A204.1 (cell line): ENCODE results near the gene FGF12.
"Not testable (repeated sequence)": the region's sequence is repeated elsewhere in the genome, so short reads cannot be mapped to it uniquely, and the experiment has no call there.

Experiments used
- FAIRE-seq: peaks from 2 replicates; lab custom pipeline; 2012; peaks lifted over from hg19 to GRCh38; lab: Jason Lieb, UNC

The FGF12 gene

GRCh38 chr3:192727032-192727847 is at the start of gene FGF12:
TSS of gene FGF12 (minus strand) at chr3:192727541.
- FAIRE-seq = no peak

DNA sequence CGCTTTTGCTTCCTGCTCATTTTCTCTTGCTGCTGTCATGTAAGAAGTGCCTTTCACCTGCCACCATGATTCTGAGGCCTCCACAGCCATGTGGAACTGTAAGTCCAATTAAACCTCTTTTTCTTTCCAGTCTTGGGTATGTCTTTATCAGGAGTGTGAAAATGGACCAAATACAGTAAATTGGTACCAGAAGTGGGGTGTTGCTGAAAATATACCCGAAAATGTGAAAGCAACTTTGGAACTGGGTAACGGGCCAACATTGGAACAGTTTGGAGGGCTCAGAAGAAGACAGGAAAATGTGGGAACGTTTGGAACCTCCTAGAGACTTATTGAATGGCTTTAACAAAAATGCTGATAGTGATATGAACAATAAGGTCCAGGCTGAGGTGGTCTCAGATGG is 47.0 kb upstream of the FGF12 start:
- FAIRE-seq = not testable (repeated sequence)

DNA sequence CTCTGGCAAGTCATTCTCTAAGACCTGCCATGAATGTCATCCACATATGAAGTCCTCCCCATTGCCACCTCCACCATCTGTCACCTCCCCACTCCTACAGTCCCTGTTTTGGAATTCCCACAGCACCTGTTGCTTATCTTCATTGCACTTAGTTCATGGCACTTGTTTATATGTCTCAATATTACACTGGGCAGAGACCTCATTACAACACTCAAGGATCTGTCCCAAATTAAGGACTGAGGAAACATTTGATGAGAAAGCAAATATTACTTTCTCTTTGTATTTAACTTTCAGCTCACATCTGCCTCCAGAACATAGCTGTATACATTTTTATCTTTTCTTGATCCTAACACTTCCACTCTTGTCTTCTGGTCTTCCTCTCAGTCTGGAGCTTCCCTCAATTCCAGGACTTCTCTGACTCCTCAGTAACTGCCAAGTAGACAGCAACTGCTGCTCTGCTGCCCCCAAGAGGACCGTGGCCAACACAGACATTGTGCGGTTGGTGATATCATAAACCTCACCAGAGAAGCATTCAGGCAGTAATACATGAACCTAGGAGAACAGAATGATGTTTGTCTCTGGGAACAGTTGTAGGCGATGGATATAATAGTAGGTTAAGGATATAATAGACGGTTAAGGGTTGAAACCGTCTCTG is 45.0 kb upstream of the FGF12 start:
- no peak for FAIRE-seq

DNA sequence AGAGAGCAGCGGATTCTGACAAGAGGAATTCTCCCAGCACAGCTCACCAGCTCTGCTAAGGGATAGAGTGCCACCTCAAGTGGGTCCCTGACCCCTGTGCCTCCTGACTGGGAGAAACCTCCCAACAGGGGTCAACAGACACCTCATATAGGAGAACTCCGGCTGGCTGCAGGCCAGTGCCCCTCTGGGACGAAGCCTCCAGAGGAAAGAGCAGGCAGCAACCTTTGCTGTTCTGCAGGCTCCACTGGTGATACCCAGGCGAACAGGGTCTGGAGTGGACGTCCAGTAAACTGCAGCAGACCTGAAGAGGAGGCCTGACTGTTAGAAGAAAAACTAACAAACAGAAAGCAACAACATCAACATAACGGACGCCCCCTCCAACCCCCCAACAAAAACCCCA is 31.3 kb upstream of the FGF12 start:
- FAIRE-seq = no peak

DNA sequence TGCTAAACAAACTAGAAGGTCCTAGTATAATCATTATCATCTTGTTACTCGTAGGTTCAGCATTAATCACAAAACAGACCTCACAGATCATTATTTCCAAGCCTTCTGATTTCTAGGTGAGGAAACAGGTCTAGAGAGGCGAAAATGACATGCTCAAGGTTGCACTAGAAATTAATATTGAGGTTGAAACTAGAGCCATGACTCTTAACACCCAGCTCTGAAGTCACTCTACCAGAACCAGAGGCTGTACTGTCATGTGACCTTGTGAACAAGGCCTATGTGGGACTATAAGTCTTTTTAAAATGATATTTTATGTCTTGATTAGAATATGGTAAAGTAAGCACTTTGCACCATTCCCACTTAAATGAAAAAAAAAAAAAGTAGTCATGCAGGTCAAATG is 23.8 kb upstream of the FGF12 start:
- no peak for FAIRE-seq

DNA sequence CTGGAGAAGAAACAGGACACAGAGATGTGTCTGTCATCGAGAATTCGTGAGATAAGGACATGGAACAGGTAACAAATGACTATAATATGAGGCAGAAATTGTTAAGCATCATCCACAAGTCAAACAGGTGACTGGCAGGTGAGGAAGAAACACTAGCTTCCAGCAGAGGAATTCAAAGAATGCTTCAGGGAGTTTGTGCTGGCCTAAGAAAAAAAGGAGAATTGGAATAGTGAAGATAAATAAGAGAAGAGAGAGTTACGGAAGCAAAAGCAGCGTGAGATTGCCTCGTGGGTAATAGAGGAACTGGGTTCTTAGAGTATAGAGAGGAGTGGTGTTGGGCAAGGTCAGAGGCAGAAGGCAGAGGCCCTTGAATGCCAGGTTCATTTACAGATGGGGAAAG is 22.9 kb upstream of the FGF12 start:
- FAIRE-seq = no peak

- no peak for FAIRE-seq
These were observed 20.4 kb upstream of the FGF12 start for GRCh38 chr3:192747746-192748145.

- FAIRE-seq = no peak
These were observed 19.8 kb upstream of the FGF12 start for GRCh38 chr3:192747145-192747544.

GRCh38 chr3:192745150-192745549 is 17.8 kb upstream of the FGF12 start:
- no peak for FAIRE-seq

GRCh38 chr3:192744604-192745003 is 17.3 kb upstream of the FGF12 start:
- FAIRE-seq = not testable (repeated sequence)

DNA sequence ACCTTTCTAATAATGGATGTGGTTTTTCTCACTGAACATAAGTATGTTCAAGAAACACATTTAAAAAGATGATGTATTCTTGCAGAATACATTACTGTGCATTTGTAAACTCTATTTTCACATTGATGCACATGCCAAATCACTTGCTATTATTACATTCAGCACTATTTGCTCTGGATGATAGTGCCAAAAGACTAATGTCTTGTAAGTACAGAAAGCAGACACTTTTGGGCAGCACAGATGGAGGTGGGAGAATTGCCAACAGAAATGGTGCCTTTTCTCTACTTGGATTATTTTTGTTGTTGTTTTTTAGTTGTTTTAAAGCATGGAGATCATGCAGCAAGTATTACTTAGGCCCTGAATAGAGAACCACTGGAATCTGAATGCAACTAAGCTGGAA is 10.2 kb upstream of the FGF12 start:
- no peak for FAIRE-seq

- no peak for FAIRE-seq
These were observed 3.9 kb upstream of the FGF12 start for GRCh38 chr3:192731233-192731632.

- FAIRE-seq = no peak
These were observed 956 bp downstream of the FGF12 start for GRCh38 chr3:192726385-192726784.

DNA sequence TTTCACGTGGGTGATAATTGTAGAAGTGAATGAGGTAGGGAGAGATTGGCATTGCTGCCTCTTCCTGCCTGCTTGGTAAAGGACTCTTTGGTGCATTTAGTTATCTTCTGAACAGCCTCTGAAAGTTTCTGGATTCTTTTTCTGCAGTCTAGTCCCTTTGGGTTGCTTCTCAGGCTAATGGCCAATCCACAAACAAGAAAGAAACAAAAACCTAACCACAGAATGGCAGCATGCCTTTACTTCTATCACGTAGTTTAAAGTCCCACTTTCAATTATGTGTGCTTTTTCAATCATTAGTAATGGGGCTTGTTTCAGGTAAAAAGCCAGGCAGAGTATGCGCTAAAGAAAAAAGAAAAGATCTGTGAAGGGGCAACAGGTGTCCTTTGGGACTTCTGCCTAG is 7.4 kb downstream of the FGF12 start:
- FAIRE-seq = no peak

- FAIRE-seq = no peak
These were observed 9.2 kb downstream of the FGF12 start for GRCh38 chr3:192718156-192718555.

DNA sequence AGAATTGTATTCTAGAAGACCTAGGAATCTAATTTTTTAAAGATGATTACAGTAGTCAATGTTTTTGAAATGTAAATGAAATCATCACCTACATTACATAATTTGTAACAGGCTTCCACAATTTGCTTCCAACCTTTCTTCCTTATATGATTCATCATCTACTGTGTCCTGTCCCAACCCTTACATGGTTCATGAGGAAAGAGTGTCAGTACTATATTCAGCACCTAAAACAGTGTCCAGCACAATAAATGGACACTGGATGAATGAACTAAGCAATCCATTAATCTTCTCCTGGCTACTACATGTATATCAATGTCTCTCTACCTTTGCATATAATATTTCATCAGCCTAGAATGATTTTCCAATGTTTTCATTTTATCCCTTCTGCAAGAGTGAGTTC is 12.2 kb downstream of the FGF12 start:
- no peak for FAIRE-seq

DNA sequence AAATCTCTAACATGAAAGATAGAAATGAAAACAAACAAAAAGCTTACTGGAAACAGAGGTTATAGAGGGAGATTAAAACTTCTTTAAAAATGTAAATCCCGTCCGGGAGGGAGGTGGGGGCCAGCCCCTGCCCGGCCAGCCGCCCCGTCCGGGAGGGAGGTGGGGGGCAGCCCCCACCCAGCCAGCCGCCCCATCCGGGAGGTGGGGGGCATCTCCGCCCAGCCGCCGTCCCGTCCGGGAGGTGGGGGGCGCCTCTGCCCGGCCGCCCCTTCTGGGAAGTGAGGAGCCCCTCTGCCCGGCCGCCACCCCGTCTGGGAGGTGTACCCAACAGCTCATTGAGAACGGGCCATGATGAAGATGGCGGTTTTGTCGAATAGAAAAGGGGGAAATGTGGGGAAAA is 16.2 kb downstream of the FGF12 start:
- FAIRE-seq = not testable (repeated sequence)

DNA sequence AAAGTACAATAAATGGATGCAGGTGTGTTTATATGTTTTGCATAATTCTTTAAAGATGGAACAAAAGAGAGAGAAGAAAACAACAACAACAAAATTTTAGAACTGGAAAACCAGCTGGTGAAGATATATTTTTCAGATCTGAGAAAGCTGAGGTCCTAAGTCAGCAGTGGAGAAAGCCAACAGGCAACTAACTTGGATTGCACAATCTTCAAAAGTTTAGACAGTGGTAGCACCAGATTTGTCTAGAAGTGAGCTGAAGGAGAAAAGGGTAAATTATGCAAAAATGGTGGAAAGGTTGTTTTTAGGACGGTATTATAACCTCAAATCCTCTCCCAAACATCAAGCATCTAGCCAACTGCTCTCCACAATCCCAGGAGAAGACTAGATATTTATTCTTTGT is 17.0 kb downstream of the FGF12 start:
- FAIRE-seq = no peak

DNA sequence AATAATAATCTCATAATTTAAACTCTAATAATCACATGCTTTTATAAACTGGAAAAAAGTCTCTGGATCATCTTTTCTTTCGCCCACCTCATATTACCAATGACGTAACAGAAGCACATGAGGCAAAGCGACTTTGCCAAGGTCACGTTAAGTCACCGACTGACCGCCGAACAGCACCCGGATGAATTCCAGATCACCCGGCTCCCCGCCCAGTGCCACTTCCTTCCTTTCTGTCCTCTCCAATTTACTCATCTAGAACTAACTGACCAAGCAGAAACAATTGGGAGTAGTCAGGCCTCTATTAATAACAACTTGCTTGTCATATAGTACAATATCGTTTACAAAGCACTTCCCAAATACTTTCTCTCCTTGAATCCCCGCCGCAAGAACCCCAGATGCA is 21.1 kb downstream of the FGF12 start:
- no peak for FAIRE-seq

GRCh38 chr3:192700885-192701284 is 26.5 kb downstream of the FGF12 start:
- no peak for FAIRE-seq

DNA sequence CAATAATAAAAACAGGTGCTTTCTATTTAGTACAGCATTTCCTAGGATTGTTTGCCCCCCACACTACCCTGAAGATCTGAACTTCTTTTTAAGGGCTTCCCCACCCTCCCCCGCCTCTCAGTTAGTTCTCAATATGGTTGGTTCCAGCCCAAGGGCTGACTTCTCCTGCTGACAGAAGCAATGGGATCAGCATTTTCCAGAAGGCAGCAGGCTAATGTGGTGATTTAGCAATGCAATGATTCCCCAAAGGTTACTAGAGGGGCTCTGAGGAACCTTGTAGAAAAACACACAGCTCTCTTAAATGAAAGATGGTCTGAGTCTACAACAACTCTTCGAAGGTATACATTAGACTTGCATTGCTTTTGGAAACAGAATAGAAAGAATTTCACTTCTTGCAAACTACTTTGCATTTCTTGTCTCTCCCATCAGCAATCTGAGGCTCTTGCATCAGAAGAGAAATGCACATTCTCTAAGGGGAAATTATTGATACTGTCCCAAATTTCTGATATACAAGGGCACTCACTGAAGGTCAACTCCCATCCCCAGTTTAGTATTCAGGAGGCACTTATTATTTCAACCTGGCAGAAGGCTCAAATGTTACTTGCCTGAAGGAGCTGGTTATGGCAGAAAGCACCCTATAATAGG is 30.3 kb downstream of the FGF12 start:
- FAIRE-seq = no peak

DNA sequence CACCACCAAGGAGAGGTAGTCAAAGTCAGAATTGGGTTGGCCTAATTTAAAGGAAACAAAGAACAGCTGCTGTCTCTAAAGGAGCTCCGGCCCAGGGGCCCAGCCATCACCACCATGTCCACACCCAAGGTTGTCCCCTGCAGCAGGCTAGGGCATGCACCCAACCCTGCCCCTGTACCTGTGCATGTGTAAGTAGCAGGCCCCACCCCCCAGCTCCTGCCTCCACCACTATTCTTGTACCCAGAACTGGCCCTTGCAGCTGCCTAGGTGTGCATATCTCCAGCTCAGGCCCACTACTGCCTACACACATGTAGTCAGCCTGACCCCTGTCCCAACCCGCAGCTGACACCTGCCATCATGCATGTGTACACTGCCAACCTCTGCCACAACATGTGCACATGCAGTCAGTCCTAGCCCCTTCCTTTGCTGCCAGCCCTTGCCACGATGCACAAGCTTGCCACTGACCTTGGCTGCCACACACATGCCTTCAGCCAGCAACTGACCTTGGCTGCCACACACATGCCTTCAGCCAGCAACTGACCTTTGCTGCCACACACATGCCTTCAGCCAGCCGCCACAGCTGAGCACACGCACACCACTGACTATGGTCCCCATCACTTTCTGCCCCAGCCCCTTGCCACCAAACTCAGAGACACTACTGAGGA is 39.7 kb downstream of the FGF12 start:
- FAIRE-seq = no peak

GRCh38 chr3:192685801-192686200 is 41.5 kb downstream of the FGF12 start:
- no peak for FAIRE-seq
